IPS-20b (cell line): ENCODE results near the gene DCC.
A peak's percentile ranks its signal among the peaks of the same experiment; 100 is the strongest.

Experiments used
- H3K27ac ChIP-seq: one replicate; pipeline ENCODE4 v1.5.1; 2013; ENCODE audit warnings: low read length
- H3K27me3 ChIP-seq: 2 replicates; pipeline ENCODE4 v1.6.1; 2013; ENCODE audit warnings: mild to moderate bottlenecking, low read length, inconsistent platforms; ENCODE audit not compliant: insufficient read depth
- H3K36me3 ChIP-seq: 2 replicates; pipeline ENCODE4 v1.6.1; 2013; ENCODE audit warnings: low read depth, mild to moderate bottlenecking, inconsistent platforms, low read length, moderate library complexity; ENCODE audit not compliant: insufficient read depth
- H3K4me1 ChIP-seq: 2 replicates; pipeline ENCODE4 v1.6.1; 2013; ENCODE audit warnings: mild to moderate bottlenecking, control low read depth, inconsistent platforms, low read length, moderate library complexity; ENCODE audit not compliant: insufficient read depth
- H3K4me3 ChIP-seq: 2 replicates; pipeline ENCODE4 v1.5.1; 2013; ENCODE audit warnings: mild to moderate bottlenecking, low read length, inconsistent platforms
- H3K9ac ChIP-seq: 2 replicates; pipeline ENCODE4 v1.6.1; 2013; ENCODE audit warnings: low read depth, mild to moderate bottlenecking, inconsistent platforms, low read length, moderate library complexity
- H3K9me3 ChIP-seq: 2 replicates; pipeline ENCODE4 v1.6.1; 2013; ENCODE audit warnings: mild to moderate bottlenecking, low read depth, low read length, inconsistent platforms; ENCODE audit not compliant: insufficient read depth

The DCC gene

GRCh38 chr18:52339891-52340371 lies at the start of gene DCC:
DCC (plus strand) TSS chr18:52340197; CDS start chr18:52340788, 591 bp downstream.
- H3K9ac ChIP-seq, result peak within 1 kb of the TSS; percentile 62; the same call in 1 of the 2 replicates
- H3K9me3 ChIP-seq, result no peaks in the 10 kb centered on the region; the same call in 1 of the 2 replicates
- no peaks in the 10 kb centered on the region for H3K4me1 ChIP-seq
- H3K27me3 ChIP-seq, result peaks cover 53% of the 10 kb centered on the region
- no peak within 1 kb of the TSS for H3K27ac ChIP-seq
- no peaks in the 10 kb centered on the region for H3K36me3 ChIP-seq
- H3K4me3 ChIP-seq, result peak within 1 kb of the TSS; percentile 83

GRCh38 chr18:52310651-52311050 lies 29.3 kb upstream of the DCC start:
- Histone ChIP-seq H3K27me3 (no peaks in the 10 kb centered on the region), H3K4me3 (no peak overlapping the region), H3K9ac (no peak overlapping the region), H3K9me3 (no peaks in the 10 kb centered on the region), H3K4me1 (peaks cover 16% of the 10 kb centered on the region; the same call in 1 of the 2 replicates), H3K36me3 (no peaks in the 10 kb centered on the region), H3K27ac (no peak overlapping the region)

- Histone ChIP-seq H3K36me3 (no peaks in the 10 kb centered on the region), H3K27ac (no peak overlapping the region), H3K9ac (no peak overlapping the region), H3K9me3 (no peaks in the 10 kb centered on the region), H3K27me3 (no peaks in the 10 kb centered on the region), H3K4me3 (no peak overlapping the region), H3K4me1 (peaks cover 16% of the 10 kb centered on the region; the same call in 1 of the 2 replicates)
These were observed 28.7 kb upstream of the DCC start for GRCh38 chr18:52311331-52311730.

- Histone ChIP-seq H3K9me3 (no peaks in the 10 kb centered on the region), H3K4me3 (no peak overlapping the region), H3K9ac (no peak overlapping the region), H3K4me1 (peaks cover 16% of the 10 kb centered on the region; the same call in 1 of the 2 replicates), H3K27me3 (no peaks in the 10 kb centered on the region), H3K27ac (no peak overlapping the region), H3K36me3 (no peaks in the 10 kb centered on the region)
These were observed 27.7 kb upstream of the DCC start for GRCh38 chr18:52312346-52312745.

GRCh38 chr18:52313213-52313612 lies 26.8 kb upstream of the DCC start:
- no peaks in the 10 kb centered on the region for H3K9me3 ChIP-seq
- no peak overlapping the region for H3K27ac ChIP-seq
- no peaks in the 10 kb centered on the region for H3K36me3 ChIP-seq
- H3K4me1 ChIP-seq, result peaks cover 16% of the 10 kb centered on the region; the same call in 1 of the 2 replicates
- no peak overlapping the region for H3K9ac ChIP-seq
- H3K4me3 ChIP-seq, result no peak overlapping the region
- no peaks in the 10 kb centered on the region for H3K27me3 ChIP-seq

- Histone ChIP-seq H3K27me3 (no peaks in the 10 kb centered on the region), H3K9me3 (no peaks in the 10 kb centered on the region), H3K4me1 (peaks cover 5% of the 10 kb centered on the region), H3K36me3 (no peaks in the 10 kb centered on the region), H3K4me3 (no peak overlapping the region), H3K27ac (no peak overlapping the region), H3K9ac (no peak overlapping the region)
These were observed 20.5 kb upstream of the DCC start for GRCh38 chr18:52319424-52319983.

- H3K27ac ChIP-seq, result no peak overlapping the region
- H3K9ac ChIP-seq, result no peak overlapping the region
- H3K9me3 ChIP-seq, result no peaks in the 10 kb centered on the region
- H3K27me3 ChIP-seq, result no peaks in the 10 kb centered on the region
- H3K4me1 ChIP-seq, result peaks cover 5% of the 10 kb centered on the region
- no peaks in the 10 kb centered on the region for H3K36me3 ChIP-seq
- H3K4me3 ChIP-seq, result no peak overlapping the region
These were observed 17.7 kb upstream of the DCC start for GRCh38 chr18:52322307-52322706.

- H3K27me3 ChIP-seq, result no peaks in the 10 kb centered on the region
- H3K27ac ChIP-seq, result no peak overlapping the region
- peaks cover 5% of the 10 kb centered on the region for H3K4me1 ChIP-seq
- H3K4me3 ChIP-seq, result no peak overlapping the region
- H3K36me3 ChIP-seq, result no peaks in the 10 kb centered on the region
- no peak overlapping the region for H3K9ac ChIP-seq
- H3K9me3 ChIP-seq, result no peaks in the 10 kb centered on the region
These were observed 16.2 kb upstream of the DCC start for GRCh38 chr18:52323802-52324201.

GRCh38 chr18:52325997-52326396 lies 14.0 kb upstream of the DCC start:
- H3K9me3 ChIP-seq, result no peaks in the 10 kb centered on the region
- H3K4me3 ChIP-seq, result no peak overlapping the region
- no peaks in the 10 kb centered on the region for H3K36me3 ChIP-seq
- peaks cover 5% of the 10 kb centered on the region for H3K4me1 ChIP-seq
- H3K27ac ChIP-seq, result no peak overlapping the region
- H3K9ac ChIP-seq, result no peak overlapping the region
- no peaks in the 10 kb centered on the region for H3K27me3 ChIP-seq

- no peak overlapping the region for H3K27ac ChIP-seq
These were observed 6.1 kb upstream of the DCC start for GRCh38 chr18:52333860-52334259.

GRCh38 chr18:52334307-52334706 lies 5.7 kb upstream of the DCC start:
- Histone ChIP-seq H3K4me3 (no peak overlapping the region), H3K27ac (no peak overlapping the region), H3K9me3 (no peaks in the 10 kb centered on the region; the same call in 1 of the 2 replicates), H3K4me1 (no peaks in the 10 kb centered on the region), H3K27me3 (peaks cover 17% of the 10 kb centered on the region), H3K9ac (no peak overlapping the region), H3K36me3 (no peaks in the 10 kb centered on the region)

More at GRCh38 chr18:52333860-52334259, 6.1 kb upstream of the DCC start:
- Histone ChIP-seq H3K9me3 (no peaks in the 10 kb centered on the region; the same call in 1 of the 2 replicates), H3K4me3 (no peak overlapping the region), H3K4me1 (no peaks in the 10 kb centered on the region), H3K36me3 (no peaks in the 10 kb centered on the region), H3K27me3 (peaks cover 12% of the 10 kb centered on the region), H3K9ac (no peak overlapping the region)

GRCh38 chr18:52334896-52335295 lies 5.1 kb upstream of the DCC start:
- Histone ChIP-seq H3K27ac (no peak overlapping the region), H3K4me3 (no peak overlapping the region), H3K9ac (no peak overlapping the region), H3K4me1 (no peaks in the 10 kb centered on the region), H3K9me3 (no peaks in the 10 kb centered on the region; the same call in 1 of the 2 replicates), H3K36me3 (no peaks in the 10 kb centered on the region), H3K27me3 (peaks cover 22% of the 10 kb centered on the region)
